GM19043 (cell line): Measurements from ENCODE around the gene PKP4.
"Not testable (repeated sequence)": the region's sequence is repeated elsewhere in the genome, so short reads cannot be mapped to it uniquely, and the experiment has no call there.

Experiments used
- ATAC-seq: cut with Tn5 transposase; IDR thresholded peaks from one replicate; pipeline ENCODE4 v1.9.1; 2021; ENCODE audit warnings: low read depth; ENCODE audit not compliant: unreplicated experiment

Gene PKP4

GRCh38 chr2:158704724-158705465 is 248.1 kb downstream of the PKP4 start:
- not testable (repeated sequence) for ATAC-seq

- ATAC-seq: no peak
These were observed 256.2 kb downstream of the PKP4 start for GRCh38 chr2:158712791-158713522.

- ATAC-seq: no peak
These were observed 256.9 kb downstream of the PKP4 start for GRCh38 chr2:158713523-158714138.

GRCh38 chr2:158714420-158714819 is 257.7 kb downstream of the PKP4 start:
- no peak for ATAC-seq

GRCh38 chr2:158715357-158715756 is 258.6 kb downstream of the PKP4 start:
- no peak for ATAC-seq

- no peak for ATAC-seq
These were observed 259.5 kb downstream of the PKP4 start for GRCh38 chr2:158716121-158716791.

- no peak for ATAC-seq
These were observed 260.2 kb downstream of the PKP4 start for GRCh38 chr2:158716921-158717320.

- no peak for ATAC-seq
These were observed 260.8 kb downstream of the PKP4 start for GRCh38 chr2:158717366-158718195.

GRCh38 chr2:158718196-158718585 is 261.4 kb downstream of the PKP4 start:
- ATAC-seq: no peak

GRCh38 chr2:158718851-158719250 is 262.1 kb downstream of the PKP4 start:
- no peak for ATAC-seq

- ATAC-seq: no peak
These were observed 262.7 kb downstream of the PKP4 start for GRCh38 chr2:158719403-158719802.

- ATAC-seq: no peak
These were observed 265.7 kb downstream of the PKP4 start for GRCh38 chr2:158722266-158723105.

GRCh38 chr2:158723181-158723838 is 266.6 kb downstream of the PKP4 start:
- ATAC-seq: no peak

GRCh38 chr2:158723921-158724802 is 267.4 kb downstream of the PKP4 start:
- ATAC-seq: no peak

GRCh38 chr2:158724803-158725381 is 268.1 kb downstream of the PKP4 start:
- ATAC-seq: no peak

- ATAC-seq: no peak
These were observed 268.7 kb downstream of the PKP4 start for GRCh38 chr2:158725441-158725891.

GRCh38 chr2:158726911-158727592 is 270.3 kb downstream of the PKP4 start:
- no peak for ATAC-seq
